Measurements from ENCODE around the gene PIN4. TPM values are rescaled to one million over a fixed set of nuclear protein-coding genes. Genes with fewer than 3 reads are reported as not detected.

PIN4 gene
- total RNA-seq, 2 donors from 2014 or later = 3.9 to 11.8 TPM

DNA sequence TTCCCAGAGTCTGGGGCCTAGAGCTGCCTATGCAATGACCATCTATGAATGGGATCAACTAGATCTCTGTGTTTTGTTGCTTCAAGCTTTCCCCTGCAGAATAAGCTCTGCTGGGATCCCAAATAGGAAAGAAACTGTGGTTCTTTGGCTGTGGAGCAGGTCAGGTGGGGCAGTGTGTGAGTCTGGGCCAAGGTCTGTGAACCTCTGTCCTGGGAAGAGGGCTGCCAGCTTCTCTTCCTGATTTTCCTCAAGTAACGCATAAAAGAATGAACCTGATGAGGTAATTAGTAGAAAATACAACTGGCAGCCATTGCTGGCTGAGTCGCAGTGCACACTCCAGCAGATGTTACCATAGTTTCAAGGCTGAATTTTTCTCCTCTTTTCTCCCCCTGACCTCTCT lies 4.6 kb upstream of the PIN4 start:
- TF ChIP-seq, protein P1, sequence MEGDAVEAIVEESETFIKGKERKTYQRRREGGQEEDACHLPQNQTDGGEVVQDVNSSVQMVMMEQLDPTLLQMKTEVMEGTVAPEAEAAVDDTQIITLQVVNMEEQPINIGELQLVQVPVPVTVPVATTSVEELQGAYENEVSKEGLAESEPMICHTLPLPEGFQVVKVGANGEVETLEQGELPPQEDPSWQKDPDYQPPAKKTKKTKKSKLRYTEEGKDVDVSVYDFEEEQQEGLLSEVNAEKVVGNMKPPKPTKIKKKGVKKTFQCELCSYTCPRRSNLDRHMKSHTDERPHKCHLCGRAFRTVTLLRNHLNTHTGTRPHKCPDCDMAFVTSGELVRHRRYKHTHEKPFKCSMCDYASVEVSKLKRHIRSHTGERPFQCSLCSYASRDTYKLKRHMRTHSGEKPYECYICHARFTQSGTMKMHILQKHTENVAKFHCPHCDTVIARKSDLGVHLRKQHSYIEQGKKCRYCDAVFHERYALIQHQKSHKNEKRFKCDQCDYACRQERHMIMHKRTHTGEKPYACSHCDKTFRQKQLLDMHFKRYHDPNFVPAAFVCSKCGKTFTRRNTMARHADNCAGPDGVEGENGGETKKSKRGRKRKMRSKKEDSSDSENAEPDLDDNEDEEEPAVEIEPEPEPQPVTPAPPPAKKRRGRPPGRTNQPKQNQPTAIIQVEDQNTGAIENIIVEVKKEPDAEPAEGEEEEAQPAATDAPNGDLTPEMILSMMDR (IDR thresholded peaks at IDR 0.05) = no peak
- no peak for DNase-seq (ENCODE audit: low spot score)
- H3K4me1 ChIP-seq = no peaks in the 10 kb centered on the region
- H3K27me3 ChIP-seq = no peaks in the 10 kb centered on the region
- no peaks in the 10 kb centered on the region for H3K9me3 ChIP-seq
- no peak overlapping the region for H3K4me3 ChIP-seq
- H3K36me3 ChIP-seq = no peaks in the 10 kb centered on the region
- no peak overlapping the region for H3K27ac ChIP-seq

DNA sequence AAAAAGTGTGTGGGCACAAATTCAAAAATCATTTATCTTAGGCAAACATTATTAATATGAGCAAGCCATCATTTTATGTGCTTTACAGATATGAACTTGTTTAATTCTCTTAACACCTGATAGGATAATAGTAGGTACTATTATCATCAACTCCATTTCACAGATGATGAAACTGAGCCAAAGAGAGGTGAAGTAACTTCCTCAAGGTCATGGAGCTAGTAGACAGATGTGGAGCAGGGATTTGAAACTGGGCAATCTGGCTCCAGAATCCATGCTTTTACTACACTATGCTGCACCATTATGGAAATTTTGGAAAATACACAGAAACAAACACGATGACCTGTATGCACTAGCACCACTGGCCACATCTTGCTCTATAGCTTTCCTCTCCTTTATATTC lies 1.0 kb upstream of the PIN4 start:
- no peak for DNase-seq (ENCODE audit: low spot score)
- Histone ChIP-seq H3K4me1 (peaks cover 0 to 9% of the 10 kb centered on the region in 2 donors), H3K27ac (peak overlapping the region; percentile 54 to 74), H3K36me3 (no peaks in the 10 kb centered on the region), H3K27me3 (no peaks in the 10 kb centered on the region), H3K4me3 (peak overlapping the region in 1 of 2 donors; percentile 61), H3K9me3 (no peaks in the 10 kb centered on the region)
- TF ChIP-seq, protein P1 (IDR thresholded peaks at IDR 0.05) = no peak

DNA sequence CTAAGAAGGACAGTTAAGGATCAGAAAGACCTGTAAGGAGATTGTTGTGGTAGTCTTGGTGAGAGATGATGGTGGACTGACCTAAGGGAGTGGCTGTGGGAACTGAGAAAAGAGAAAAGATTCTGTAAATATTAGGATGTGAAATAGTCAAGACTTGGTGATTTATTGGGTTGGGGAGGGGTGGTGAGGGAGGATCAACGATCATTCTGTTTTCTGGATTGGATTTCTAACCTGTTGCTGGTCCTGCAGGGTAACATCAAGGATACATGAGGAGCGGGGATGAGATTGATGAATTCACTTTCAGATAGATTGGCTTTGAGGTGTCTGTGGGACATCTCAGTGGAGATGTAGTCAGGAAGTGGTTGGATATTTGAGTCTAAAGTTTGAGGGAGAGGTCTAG lies 1.4 kb downstream of the PIN4 start:
- Histone ChIP-seq H3K27ac (no peak overlapping the region), H3K27me3 (no peaks in the 10 kb centered on the region), H3K4me1 (peaks cover 0 to 9% of the 10 kb centered on the region in 2 donors), H3K36me3 (no peaks in the 10 kb centered on the region), H3K4me3 (no peak overlapping the region), H3K9me3 (no peaks in the 10 kb centered on the region)
- TF ChIP-seq, protein P1 (IDR thresholded peaks at IDR 0.05) = no peak
- DNase-seq (ENCODE audit: low spot score) = no peak

DNA sequence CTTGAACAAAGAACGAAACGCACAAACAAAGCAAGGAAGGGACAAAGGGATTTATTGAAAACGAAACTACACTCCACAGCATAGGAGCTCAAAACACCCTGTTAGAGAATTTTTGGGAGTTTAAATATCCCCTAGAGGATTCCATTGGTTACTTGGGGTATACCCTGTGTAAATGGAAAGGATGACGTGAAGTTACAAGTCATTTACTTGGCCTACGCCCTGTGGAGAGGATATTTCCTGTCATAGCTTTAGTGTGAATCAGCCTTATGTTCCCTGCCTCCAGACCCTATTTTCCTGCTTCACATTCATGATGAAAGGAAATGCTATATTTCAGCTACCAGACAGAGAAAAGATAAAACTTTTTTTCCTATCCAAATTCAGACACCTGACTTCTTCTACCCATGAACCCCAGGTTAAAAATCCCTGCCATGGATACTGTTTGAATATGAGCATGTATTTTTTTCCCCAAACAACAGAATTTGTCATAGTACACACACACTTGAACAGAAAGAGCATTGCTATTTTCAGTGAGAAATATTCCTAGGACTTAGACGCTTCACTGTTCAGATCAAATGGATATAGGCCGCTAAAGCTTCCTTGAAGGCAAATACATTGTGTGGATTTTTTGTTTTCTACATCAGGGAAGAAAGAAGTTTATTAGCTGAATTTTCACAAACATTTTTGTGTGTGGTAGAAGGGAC lies 20.4 kb downstream of the PIN4 start:
- H3K4me3 ChIP-seq = no peak overlapping the region
- no peaks in the 10 kb centered on the region for H3K4me1 ChIP-seq
- DNase-seq (ENCODE audit: low spot score) = no peak
- H3K27me3 ChIP-seq = no peaks in the 10 kb centered on the region
- H3K27ac ChIP-seq = no peak overlapping the region
- no peaks in the 10 kb centered on the region for H3K9me3 ChIP-seq
- TF ChIP-seq, protein P1 (IDR thresholded peaks at IDR 0.05) = no peak
- H3K36me3 ChIP-seq = no peaks in the 10 kb centered on the region

DNA sequence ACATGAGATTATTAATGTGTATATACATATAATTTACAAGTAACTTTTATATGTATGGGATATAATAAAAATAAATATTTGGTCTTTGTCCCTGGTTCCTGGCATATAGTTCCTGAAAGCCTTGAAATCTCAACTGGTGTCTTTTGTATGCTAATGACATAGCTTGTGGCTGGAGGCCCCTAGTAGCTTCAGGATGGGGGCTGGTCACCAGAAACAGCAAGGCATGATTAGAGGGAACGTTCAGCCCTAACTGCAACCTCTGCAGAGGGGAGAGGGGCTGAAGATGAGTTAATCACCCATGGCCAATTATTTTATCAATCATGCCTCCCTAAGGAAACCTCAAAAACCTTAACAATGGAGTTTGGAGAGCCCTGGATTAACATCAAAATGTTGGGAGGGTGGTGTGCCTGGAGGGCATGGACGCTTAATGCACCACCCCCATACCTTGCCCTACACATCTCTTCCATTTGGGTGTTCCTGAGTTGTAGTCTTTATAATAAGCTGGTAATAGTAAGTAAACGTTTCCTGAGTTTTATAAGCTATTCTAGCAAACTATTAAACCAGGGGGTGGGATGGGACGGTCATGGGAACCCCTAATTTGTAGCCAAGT lies 21.3 kb downstream of the PIN4 start:
- TF ChIP-seq, protein P1 (IDR thresholded peaks at IDR 0.05) = no peak
- no peaks in the 10 kb centered on the region for H3K36me3 ChIP-seq
- DNase-seq (ENCODE audit: low spot score) = no peak
- H3K27me3 ChIP-seq = no peaks in the 10 kb centered on the region
- no peak overlapping the region for H3K4me3 ChIP-seq
- H3K9me3 ChIP-seq = no peaks in the 10 kb centered on the region
- no peaks in the 10 kb centered on the region for H3K4me1 ChIP-seq
- H3K27ac ChIP-seq = no peak overlapping the region

All from right atrium auricular region (tissue), 2 donors.